PC-9 (cell line): ENCODE data around the gene CCDC91. TPM values are rescaled to one million over a fixed set of nuclear protein-coding genes. Genes with fewer than 3 reads are reported as not detected.

Experiments used
- BruUV-seq: library from RNA; stranded (reverse); fragments of 400-500 nt; replicated peaks from 2 replicates; lab custom pipeline; 2021; lab: Mats Ljungman, UMichigan
- CTCF ChIA-PET: fragments of 300-600 bp; sonication (Branson Sonifier 250); formaldehyde crosslinking; loops from one replicate; lab custom pipeline; 2022; ENCODE audit warnings: antibody characterized with exemption; lab: Charles Lee
- POLR2A ChIA-PET: fragments of 300-600 bp; sonication (Branson Sonifier 250); formaldehyde crosslinking; loops from one replicate; lab custom pipeline; 2022; ENCODE audit warnings: antibody characterized with exemption; ENCODE audit not compliant: unreplicated experiment; lab: Charles Lee
- DNase-seq, 2 experiments: peaks; one replicate each; pipeline versions ENCODE4 v3.0.0 to v3.0.0-alpha.2; 2015 to 2022; ENCODE audit warnings: mixed read lengths in 1 of 2
- H2AFZ ChIP-seq: fragments of 200-600 bp; sonication (generic); 2 replicates; pipeline ENCODE4 v1.8.1; 2017; ENCODE audit warnings: antibody characterized with exemption
- H3F3A ChIP-seq: fragments of 200-600 bp; sonication (generic); 2 replicates; pipeline ENCODE4 v1.8.1; 2017; ENCODE audit warnings: antibody characterized with exemption, mild to moderate bottlenecking, low read depth; ENCODE audit not compliant: insufficient read depth
- H3K27ac ChIP-seq: fragments of 200-600 bp; sonication (generic); 2 replicates; pipeline ENCODE4 v1.6.1; 2016; ENCODE audit warnings: mixed run types
- H3K27me3 ChIP-seq: fragments of 200-600 bp; sonication (generic); 2 replicates; pipeline ENCODE4 v1.6.1; 2016; ENCODE audit warnings: low read depth, mixed run types; ENCODE audit not compliant: insufficient read depth
- H3K36me3 ChIP-seq: fragments of 200-600 bp; sonication (generic); 2 replicates; pipeline ENCODE4 v1.6.1; 2016; ENCODE audit warnings: low read depth, mixed run types
- H3K4me1 ChIP-seq: fragments of 200-600 bp; sonication (generic); replicated peaks from 2 replicates; pipeline ENCODE4 v1.6.1; 2016; ENCODE audit warnings: mixed run types; ENCODE audit not compliant: insufficient read depth
- H3K4me2 ChIP-seq: fragments of 200-600 bp; sonication (generic); 2 replicates; pipeline ENCODE4 v1.6.1; 2017; ENCODE audit warnings: mixed run types
- H3K4me3 ChIP-seq: fragments of 200-600 bp; sonication (generic); 2 replicates; pipeline ENCODE4 v1.6.1; 2016; ENCODE audit warnings: mixed run types
- H3K79me2 ChIP-seq: fragments of 200-600 bp; sonication (generic); 2 replicates; pipeline ENCODE4 v1.6.1; 2017; ENCODE audit warnings: low read depth, mixed run types
- H3K9me2 ChIP-seq: fragments of 200-600 bp; sonication (generic); 2 replicates; pipeline ENCODE4 v1.8.1; 2017; ENCODE audit warnings: mild to moderate bottlenecking; ENCODE audit not compliant: insufficient read depth
- H3K9me3 ChIP-seq: fragments of 200-600 bp; sonication (generic); 2 replicates; pipeline ENCODE4 v1.8.1; 2016; ENCODE audit warnings: low read depth; ENCODE audit not compliant: insufficient read depth
- H4K20me1 ChIP-seq: fragments of 200-600 bp; sonication (generic); 2 replicates; pipeline ENCODE4 v1.8.1; 2017; ENCODE audit not compliant: insufficient read depth
- CTCF ChIP-seq: fragments of 200-600 bp; sonication (generic); conservative IDR thresholded peaks from 2 replicates; pipeline ENCODE4 v1.6.1; 2017; ENCODE audit warnings: mixed run types, antibody characterized with exemption, mild to moderate bottlenecking, moderate library complexity
- EZH2 ChIP-seq: fragments of 200-600 bp; sonication (generic); IDR thresholded peaks from 2 replicates; pipeline ENCODE4 v1.8.0; 2017; ENCODE audit warnings: antibody characterized with exemption, low read depth
- intact Hi-C: fragments of 100-400 bp; cut with micrococcal nuclease; formaldehyde crosslinking; loops from one replicate; pipeline ENCODE4 v1.10.0; 2022; ENCODE audit not compliant: unreplicated experiment
- total RNA-seq: library from RNA; stranded (reverse); gene quantifications from 2 replicates; pipeline ENCODE4 v1.2.3, GENCODE V29; 2021

CCDC91 gene
- total RNA-seq, 1 experiment from 2014 or later = 38.9 TPM

- Histone ChIP-seq H3K4me2 (no peak overlapping the region), H3K36me3 (no peaks in the 10 kb centered on the region), H3K27me3 (no peaks in the 10 kb centered on the region), H3K9me2 (0 out of 2 replicates have a peak, but pooled peaks cover 4% of the 10 kb centered on the region), H3K27ac (no peak overlapping the region), H4K20me1 (no peaks in the 10 kb centered on the region), H3F3A (no peaks in the 10 kb centered on the region), H3K9me3 (no peaks in the 10 kb centered on the region), H2AFZ (no peak overlapping the region), H3K4me3 (no peak overlapping the region), H3K4me1 (no peaks in the 10 kb centered on the region), H3K79me2 (no peaks in the 10 kb centered on the region)
- intact Hi-C loops = no loop called here
- ChIA-PET POLR2A (no interaction called here), CTCF (no interaction called here)
- no peak for DNase-seq
- BruUV-seq = no TSS peak
- no peak for TF ChIP-seq EZH2
- no peak for TF ChIP-seq CTCF
Observed at GRCh38 chr12:28343713-28344112, 153.5 kb downstream of the CCDC91 start.

GRCh38 chr12:28346567-28346966 lies 156.3 kb downstream of the CCDC91 start:
- no peaks in the 10 kb centered on the region for H3K9me3 ChIP-seq
- no peaks in the 10 kb centered on the region for H3K9me2 ChIP-seq
- no peaks in the 10 kb centered on the region for H3K4me1 ChIP-seq
- BruUV-seq = no TSS peak
- no peak overlapping the region for H3K4me2 ChIP-seq
- H3K4me3 ChIP-seq = no peak overlapping the region
- no peaks in the 10 kb centered on the region for H3F3A ChIP-seq
- no peak overlapping the region for H2AFZ ChIP-seq
- H3K27me3 ChIP-seq = no peaks in the 10 kb centered on the region
- H4K20me1 ChIP-seq = no peaks in the 10 kb centered on the region
- no peak for DNase-seq
- H3K79me2 ChIP-seq = no peaks in the 10 kb centered on the region
- TF ChIP-seq CTCF = no peak
- TF ChIP-seq EZH2 = no peak
- intact Hi-C loops = no loop called here
- POLR2A ChIA-PET = no interaction called here
- no peak overlapping the region for H3K27ac ChIP-seq
- no peaks in the 10 kb centered on the region for H3K36me3 ChIP-seq
- CTCF ChIA-PET = interaction anchor here (0.6 kb wide), 1 partner anchor 240 kb away, joined by 3 read pairs; no protein-coding TSS in a partner anchor

GRCh38 chr12:28349196-28349595 lies 158.9 kb downstream of the CCDC91 start:
- H3K4me2 ChIP-seq = no peak overlapping the region
- H3K9me3 ChIP-seq = 0 out of 2 replicates have a peak, but pooled peaks cover 5% of the 10 kb centered on the region
- H3K27me3 ChIP-seq = no peaks in the 10 kb centered on the region
- no peak for DNase-seq
- no peaks in the 10 kb centered on the region for H3K36me3 ChIP-seq
- no peaks in the 10 kb centered on the region for H3K9me2 ChIP-seq
- no peak overlapping the region for H3K4me3 ChIP-seq
- no TSS peak for BruUV-seq
- no peaks in the 10 kb centered on the region for H3F3A ChIP-seq
- H2AFZ ChIP-seq = no peak overlapping the region
- TF ChIP-seq CTCF (no peak), EZH2 (no peak)
- no peaks in the 10 kb centered on the region for H3K4me1 ChIP-seq
- CTCF ChIA-PET = no interaction called here
- H4K20me1 ChIP-seq = no peaks in the 10 kb centered on the region
- POLR2A ChIA-PET = no interaction called here
- H3K27ac ChIP-seq = no peak overlapping the region
- intact Hi-C loops = no loop called here
- no peaks in the 10 kb centered on the region for H3K79me2 ChIP-seq
